Measurements from ENCODE around the gene CACNA1B. TPM values are rescaled to one million over a fixed set of nuclear protein-coding genes. Genes with fewer than 3 reads are reported as not detected.
"Not testable (repeated sequence)": the region's sequence is repeated elsewhere in the genome, so short reads cannot be mapped to it uniquely, and the experiment has no call there.

The CACNA1B gene
- total RNA-seq, result not detected in 2 replicates

DNA sequence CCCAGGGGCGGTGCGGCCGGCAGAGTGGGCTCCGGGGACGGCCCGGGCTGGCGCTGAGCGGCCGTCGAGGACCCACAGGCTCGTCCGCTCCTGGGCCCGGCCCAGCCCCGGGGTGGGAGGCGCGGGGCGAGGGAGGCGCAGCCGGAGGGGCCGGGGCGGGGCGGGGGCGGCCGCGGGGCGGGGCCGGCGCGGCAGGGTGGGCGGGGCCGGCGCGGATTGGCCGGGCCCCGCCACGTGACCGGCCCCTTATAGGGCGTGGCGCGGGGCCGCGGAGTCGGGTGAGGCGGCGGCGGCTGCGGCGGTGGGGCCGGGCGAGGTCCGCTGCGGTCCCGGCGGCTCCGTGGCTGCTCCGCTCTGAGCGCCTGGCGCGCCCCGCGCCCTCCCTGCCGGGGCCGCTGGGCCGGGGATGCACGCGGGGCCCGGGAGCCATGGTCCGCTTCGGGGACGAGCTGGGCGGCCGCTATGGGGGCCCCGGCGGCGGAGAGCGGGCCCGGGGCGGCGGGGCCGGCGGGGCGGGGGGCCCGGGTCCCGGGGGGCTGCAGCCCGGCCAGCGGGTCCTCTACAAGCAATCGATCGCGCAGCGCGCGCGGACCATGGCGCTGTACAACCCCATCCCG lies at the start of gene CACNA1B:
Gene CACNA1B (plus strand): TSS at position 277 of the 617 bp plus-strand sequence. CDS start 152 bp downstream, at position 429.
- intact Hi-C loops (cut with micrococcal nuclease), result not testable (repeated sequence)

DNA sequence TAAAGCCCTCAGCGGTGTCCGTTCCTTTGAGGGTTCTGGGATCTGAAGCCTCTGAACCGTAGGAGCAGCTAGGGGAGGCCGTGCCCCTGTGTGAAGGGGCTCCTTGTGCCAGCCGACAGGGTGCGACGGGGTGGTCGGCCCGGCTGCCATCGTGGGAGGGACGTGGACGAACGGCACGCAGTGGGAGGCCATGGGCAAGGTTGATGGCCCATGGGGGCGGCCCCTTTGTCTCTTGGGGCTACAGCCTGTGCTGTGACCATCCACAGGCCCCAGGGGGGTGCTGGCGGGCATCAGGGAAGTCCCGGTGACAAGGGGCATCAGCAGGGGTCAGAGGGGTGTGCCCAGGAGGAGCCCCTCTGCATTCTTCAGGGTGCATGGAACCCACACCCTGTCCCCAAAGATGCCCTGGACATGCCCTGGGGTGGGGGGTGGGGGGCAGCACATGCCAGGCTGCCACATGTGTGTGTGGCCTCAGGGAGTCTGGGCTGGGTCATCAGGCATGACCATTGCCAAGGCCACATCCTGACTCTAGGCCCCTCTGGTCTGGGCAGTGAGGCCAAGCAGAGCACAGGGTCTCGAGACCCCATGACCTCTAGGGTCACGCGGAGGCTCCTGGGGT lies 49.6 kb upstream of the CACNA1B start:
- intact Hi-C loops (cut with micrococcal nuclease), result no loop called here

DNA sequence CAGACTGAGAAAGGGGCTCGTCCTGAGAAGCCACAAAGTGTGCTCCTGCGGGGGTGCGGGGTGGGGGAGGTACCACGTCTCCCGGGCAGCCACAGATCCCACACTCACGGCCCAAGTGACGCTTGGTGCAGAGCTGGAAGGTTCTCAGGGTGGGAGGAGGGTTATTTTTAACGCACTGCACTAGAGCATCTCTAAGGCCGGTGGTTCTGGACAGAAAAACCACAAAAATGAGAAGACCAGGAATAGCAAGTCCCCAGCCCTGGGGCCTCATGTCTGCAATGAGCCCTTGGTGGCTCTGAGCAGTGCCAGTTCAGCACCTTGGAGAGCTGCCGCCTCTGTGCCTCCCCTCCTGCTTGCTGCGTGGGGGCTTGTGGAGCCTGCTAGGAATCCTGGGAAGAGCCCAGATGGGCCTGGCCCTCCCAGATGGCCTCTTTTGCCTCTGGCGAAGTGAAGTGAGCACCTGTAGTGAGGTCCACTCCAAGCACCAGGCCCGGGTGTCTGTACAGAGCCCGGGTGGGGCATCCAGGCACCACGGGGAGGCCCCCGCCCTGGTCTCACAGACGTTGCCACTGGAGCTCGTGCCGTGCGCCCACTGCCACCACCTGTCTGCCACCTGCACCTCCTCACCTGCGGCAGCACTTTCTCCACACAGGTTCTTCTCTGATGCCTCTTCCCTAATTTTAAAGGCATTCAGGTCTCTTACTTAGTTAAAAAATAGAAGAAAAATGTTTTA lies 48.9 kb upstream of the CACNA1B start:
- intact Hi-C loops (cut with micrococcal nuclease), result no loop called here

DNA sequence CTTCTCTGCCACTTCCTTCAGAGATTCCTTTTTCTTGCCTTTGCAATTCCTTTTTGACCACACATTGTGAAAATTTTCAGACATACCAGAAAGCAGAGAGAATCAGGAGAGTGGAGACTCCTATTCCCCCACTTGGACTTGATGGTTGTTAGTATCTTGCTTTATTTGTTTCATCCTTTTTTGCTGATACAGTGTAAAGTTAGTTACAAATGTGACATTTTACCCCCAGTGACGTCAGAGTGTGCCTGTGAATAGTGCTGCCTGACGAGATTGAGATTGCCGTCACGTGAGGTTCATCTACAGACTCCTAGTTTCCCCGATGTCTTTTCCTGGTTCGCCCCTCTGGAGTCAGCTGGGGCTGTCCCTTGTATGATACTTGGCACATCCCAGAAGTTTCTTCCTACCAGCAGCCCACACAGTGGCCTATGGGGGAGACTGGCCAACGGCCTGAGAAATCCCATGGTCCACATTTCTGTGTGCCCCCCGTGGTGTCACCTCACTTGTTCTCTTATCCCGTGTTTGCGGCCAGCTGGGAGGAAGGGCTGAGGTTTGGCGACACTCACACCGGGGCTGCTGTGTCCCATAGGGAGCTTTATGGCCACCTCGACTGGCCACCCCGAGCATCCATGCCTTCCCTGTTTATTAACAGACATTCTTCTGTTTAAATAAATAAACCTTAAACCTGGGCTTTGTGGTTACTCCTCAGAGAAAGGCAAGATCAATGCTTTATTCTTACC lies 48.2 kb upstream of the CACNA1B start:
- intact Hi-C loops (cut with micrococcal nuclease), result no loop called here

DNA sequence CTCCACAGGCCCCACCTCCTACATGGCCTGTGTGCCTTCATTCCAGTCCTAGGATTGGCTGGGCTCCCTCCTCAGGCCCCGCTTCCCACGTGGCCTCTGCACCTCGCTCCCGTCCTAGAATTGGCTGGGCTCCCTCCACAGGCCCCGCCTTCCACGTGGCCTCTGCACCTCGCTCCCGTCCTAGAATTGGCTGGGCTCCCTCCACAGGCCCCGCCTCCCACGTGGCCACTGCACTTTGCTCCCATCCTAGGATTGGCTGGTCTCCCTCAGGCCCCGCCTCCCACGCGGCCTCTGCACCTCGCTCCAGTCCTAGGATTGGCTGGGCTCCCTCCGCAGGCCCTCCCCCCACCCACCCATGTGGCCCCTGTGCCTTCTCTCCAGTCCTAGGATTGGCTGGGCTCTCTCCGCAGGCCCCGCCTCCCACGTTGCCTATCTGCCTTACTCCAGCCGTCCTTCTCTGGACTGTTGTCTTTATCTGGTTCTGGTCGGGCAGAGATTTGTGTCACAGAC lies 45.3 kb upstream of the CACNA1B start:
- intact Hi-C loops (cut with micrococcal nuclease), result no loop called here

DNA sequence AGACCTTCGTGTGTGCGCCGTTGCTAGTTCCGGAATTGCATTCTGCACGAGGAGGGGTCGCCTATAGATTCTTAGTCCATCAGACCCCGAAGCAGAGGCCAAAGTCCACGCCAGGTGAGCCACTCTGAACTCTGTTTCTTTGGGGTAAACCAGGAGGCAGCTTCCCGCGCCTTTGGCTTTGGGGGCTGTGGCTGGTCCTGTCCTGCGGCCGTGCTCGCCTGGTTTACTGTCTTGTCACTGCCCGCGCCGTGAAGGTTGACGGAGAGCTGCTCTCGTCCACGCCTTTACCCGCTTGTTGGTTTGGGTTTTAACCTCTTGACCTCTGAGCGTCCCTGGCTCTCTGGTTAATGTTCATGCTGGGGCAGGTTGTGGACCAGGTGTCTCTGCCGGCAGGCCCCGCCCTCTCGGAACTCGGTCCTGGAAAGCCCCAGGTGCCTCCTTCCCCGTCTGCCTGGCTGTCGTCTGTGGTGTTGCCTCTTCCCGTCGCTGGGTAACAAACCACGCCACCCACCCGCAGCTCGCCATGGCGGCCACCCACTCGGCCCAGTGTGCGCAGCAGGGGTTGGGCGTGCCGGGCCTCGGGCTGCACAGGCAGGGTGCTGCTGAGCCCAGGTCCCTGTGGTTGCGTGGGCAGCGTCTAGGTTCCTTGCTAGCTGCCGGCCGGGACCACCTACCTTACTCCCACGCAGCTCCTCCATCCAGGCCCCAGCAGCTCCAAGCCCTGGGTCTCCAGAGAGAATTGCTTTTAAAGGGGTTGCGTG lies 44.6 kb upstream of the CACNA1B start:
- intact Hi-C loops (cut with micrococcal nuclease), result no loop called here

DNA sequence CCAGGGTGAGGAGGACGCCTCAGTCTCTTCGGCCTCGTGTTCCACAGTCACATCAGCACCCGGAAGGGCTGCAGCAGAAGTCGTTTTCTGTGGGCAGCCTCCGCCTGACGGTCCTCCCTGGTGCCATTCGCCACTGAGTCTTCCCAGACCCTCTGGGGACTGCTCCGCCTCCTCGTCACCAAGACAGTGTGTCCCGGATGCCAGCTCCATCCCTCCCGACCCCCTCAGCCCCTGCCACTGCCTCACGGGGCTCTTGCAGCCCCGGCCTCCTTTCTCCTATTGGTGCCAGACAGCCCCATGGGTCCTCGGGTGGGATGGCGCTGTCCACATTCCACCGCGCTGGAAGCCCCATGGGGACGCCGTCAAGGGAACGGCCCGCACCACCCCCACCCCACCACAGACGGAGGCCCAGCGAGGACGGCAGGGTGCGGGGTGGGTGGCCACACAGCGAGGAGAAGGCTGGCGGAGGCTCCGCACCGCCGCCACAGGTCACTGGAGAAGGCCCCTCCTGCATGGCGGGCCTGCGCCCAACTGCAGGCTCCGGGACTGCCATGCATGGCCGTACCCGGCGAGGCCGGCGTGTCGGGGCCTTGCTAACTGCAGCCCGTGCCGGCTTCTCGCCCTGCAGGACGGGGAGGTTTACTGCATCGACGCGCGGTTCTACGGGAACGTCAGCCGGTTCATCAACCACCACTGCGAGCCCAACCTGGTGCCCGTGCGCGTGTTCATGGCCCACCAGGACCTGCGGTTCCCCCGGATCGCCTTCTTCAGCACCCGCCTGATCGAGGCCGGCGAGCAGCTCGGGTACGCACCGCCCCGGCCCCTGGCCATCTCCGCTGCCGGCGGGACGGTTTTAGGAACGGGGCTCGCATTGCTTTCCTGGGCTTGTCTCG lies 43.6 kb upstream of the CACNA1B start:
- intact Hi-C loops (cut with micrococcal nuclease), result no loop called here

DNA sequence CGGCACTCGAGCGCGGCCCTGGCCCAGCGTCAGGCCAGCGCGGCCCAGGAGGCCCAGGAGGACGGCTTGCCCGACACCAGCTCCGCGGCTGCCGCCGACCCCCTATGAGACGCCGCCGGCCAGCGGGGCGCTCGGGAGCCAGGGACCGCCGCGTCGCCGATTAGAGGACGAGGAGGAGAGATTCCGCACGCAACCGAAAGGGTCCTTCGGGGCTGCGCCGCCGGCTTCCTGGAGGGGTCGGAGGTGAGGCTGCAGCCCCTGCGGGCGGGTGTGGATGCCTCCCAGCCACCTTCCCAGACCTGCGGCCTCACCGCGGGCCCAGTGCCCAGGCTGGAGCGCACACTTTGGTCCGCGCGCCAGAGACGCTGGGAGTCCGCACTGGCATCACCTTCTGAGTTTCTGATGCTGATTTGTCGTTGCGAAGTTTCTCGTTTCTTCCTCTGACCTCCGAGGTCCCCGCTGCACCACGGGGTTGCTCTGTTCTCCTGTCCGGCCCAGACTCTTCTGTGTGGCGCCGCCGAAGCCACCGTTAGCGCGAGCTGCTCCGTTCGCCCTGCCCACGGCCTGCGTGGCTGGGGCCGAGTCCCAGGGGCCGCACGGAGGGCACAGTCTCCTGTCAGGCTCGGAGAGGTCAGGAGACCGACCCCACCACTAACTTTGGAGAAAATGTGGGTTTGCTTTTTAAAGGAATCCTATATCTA lies 42.6 kb upstream of the CACNA1B start:
- intact Hi-C loops (cut with micrococcal nuclease), result no loop called here

DNA sequence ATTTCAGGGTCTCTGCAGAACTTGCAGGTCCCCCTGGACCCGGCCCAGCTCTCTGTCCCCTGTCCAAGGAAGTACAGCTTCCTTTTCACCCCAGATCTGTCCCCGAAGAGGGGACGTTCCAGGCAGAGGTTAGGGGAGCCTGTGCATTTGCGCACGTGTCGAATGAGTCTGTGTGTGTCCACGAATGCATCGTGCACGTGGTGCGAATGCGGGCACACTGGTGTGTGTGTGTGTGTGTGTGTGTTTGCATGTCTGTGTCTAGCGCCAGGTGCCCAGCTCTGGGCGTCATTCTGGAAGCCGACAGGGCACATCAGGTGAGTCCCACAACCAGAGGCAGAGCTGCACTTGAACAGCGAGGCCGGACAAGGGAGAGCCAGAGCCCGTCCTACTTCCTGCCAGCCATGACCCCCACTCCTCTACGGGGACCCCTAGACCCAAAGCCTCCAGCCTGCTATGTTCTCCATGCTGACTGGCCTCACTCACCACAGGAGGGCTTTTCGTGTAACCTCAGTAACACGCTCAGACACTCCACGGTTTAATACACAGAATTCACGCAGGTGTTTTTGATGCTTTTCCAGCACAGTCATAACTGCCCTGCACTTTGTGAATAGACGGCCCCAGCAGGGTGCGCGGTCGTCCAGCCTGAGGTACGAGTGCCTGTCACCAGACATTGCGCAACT lies 41.3 kb upstream of the CACNA1B start:
- intact Hi-C loops (cut with micrococcal nuclease), result no loop called here

DNA sequence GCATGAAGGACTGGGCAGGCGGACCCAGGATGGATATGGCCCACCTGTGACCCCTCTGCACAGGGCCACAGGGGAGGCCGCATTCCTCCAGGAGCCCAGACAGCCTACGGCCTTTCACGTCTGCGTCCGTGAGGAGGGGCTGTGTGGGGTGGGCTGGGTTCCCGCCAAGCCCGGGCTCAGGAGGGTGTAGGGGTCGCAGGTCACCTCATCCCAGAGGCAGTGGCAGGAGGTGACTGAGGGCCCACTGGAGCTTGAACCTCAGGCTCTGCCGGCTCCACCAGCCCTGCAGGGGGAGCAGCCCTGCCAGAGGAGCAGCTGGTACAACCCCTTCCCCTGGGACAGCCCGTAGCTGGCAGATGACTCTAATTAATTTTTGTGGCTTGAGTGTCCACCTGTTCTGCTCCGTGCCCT lies 40.7 kb upstream of the CACNA1B start:
- intact Hi-C loops (cut with micrococcal nuclease), result no loop called here

DNA sequence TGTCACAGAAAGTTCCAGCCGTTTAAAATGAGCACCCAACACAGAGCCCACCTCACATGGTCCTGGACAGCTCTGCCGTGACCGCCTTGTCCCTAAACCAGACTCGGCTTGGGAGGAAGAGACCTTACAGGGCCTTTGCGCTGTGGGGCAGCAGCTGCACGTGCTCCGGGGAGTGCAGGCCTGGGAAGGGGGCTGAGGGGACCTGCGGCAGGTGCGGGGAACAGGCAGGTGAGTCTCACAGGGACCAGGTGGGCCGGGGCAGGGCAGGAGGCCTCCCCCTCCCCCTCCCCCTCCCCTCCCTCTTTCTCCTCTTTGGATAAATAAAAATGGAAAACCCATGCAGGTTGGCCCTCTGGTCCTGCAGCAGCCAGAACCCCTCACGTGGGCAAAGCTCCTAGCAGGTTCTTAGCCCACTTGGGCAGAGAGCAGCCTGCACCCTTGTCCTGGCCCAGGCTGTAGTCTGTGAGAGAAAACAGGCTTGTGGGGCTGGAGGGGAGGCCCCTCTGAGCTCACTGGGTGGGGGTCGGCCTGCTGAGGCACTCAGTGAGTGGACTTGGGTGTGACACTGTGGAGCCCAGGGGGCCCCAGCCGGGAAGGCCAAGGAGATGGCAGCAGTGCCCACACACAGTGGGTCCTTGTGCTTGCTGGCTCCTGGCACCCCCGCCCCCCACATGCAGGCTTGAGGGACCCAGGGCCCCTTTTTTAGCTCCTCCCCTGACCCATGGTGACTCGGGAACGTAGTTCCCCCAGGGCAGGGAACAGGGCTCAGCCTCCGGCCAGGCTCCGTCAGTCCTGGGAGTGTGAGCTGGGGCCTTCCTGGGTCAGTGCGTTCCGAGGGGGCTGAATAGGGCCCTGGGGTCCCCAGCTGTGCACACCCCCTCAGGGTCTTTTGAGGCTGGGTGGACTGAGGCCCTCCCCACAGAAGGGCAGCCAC lies 40.0 kb upstream of the CACNA1B start:
- intact Hi-C loops (cut with micrococcal nuclease), result no loop called here

DNA sequence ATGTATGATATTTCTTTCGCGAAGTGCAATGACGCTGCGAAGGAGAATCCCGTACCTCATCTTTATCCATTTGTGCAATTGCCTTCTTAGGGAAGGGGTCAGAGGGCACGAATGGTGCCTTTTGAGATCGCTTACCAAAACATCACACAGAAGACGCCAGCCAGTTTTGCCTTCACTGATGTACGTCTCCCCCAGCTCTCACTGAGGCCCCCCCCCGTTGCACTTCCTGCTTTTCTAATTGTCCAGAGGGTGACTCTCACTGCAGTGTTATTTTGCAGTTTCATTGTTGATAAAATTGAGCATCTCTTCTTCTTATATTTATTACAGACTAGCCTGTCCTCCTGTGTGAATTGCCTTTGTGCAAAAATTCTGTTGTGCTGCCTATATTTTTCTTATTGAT lies 39.0 kb upstream of the CACNA1B start:
- intact Hi-C loops (cut with micrococcal nuclease), result no loop called here

DNA sequence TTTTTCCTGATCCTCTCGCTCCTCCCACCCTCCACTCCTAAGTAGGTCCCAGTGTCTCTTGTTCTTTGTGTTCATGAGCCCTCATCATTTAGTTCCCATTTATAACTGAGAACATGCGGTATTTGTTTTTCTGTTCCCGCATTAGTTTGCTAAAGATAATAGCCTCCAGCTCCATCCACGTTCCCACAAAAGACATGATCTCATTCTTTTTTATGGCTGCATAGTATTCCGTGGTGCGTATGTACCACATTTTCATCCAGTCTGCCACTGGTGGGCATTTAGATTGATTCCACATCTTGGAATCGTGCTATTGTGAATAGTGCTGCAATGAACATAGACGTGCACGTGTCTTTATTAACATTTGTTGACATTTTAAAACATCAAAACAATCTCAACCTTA lies 34.2 kb upstream of the CACNA1B start:
- intact Hi-C loops (cut with micrococcal nuclease), result no loop called here

DNA sequence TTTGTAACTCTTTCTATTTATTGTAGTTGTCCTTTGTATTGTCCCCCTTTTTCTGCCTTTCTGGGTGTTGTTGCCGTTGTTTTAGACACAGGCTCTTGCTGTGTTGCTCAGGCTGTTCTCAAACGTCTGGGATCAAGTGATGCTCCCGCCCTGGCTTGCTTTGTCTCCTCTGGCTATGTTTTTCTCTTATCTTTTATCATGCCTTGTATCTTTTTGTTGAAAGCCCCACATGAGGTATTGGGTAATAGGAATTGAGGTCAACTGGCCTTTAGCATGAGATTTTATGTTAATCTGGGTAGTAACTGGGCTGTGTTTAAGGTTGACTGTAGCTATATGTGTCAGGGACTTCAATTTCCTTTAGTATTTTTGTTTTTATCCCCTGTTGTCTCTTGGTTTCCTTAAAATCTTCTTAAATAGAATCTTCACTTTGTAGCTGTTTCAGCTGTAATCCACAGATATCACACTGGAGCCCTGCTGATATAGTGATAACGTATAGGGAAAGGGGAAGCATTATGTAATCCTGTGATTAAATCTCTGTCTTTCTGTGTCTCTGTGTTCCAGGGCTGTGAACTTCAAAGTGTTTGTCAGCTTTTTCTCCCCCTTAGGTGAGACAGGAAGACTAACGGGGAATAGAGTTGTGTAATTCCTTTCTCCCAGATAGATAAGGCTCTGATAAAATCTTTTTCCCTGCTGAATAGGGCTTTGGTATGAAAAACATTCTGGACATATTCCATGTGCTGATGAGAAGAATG lies 25.9 kb upstream of the CACNA1B start:
- intact Hi-C loops (cut with micrococcal nuclease), result no loop called here

DNA sequence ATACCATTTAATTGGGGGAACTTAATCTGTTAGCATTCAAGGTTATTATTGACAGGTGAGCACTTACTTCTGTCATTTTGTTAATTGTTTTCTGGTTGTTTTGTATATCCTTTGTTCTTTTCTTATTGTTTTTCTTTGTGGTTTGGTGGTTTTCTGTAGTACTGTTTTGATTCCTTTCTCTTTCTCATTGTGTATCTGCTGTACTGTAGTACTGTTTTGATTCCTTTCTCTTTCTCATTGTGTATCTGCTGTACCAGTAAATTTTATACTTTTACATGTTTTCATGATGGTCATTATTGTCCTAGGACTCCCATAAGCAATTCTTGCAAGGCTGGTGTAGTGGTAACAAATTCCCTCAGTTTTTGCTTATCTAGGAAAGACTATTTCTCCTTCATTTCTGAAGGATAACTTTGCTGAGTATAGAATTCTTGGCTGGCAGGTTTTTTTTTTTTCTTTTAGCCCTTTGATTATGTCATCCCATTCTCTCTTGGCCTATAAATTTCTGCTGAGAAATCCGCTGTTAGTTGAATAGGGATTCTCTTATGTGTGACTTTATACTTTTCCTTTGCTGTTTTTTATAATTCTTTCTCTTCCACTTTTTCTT lies 24.1 kb upstream of the CACNA1B start:
- intact Hi-C loops (cut with micrococcal nuclease), result no loop called here

DNA sequence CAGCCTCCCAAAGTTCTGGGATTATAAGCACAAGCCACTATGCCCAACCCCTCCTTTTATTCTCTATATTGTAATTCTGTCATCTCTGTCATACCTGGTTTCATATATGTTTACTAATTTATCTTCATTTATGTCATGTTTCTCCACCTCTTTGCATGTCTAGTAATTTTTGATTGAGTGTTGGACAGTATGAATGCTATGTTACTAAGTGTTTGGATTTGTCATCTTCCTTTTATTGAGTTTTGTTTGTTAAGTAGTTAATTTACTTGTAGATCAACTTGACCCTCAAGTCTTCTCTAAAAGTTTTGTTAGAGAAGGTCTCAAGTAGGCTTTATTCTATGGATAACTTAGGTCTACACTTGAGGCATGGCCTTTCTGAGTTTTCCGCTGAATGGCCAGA lies 17.2 kb upstream of the CACNA1B start:
- intact Hi-C loops (cut with micrococcal nuclease), result no loop called here

Data from T-helper 2 cell treated with Interferon-gamma antibody and Interleukin-4, amounts not matched to agents 100 ng/mL and 5 ng/mL, for 36 hours (primary cell).